CD4-positive, alpha-beta T cell (primary cell): ENCODE results near the gene CFAP45. TPM values are rescaled to one million over a fixed set of nuclear protein-coding genes. Genes with fewer than 3 reads are reported as not detected.

Experiments used
- ATAC-seq: fragments of 200-7000 bp; cut with Tn5 transposase; one replicate; pipeline ENCODE4 v1.10.0; 2022; ENCODE audit warnings: mild to moderate bottlenecking; ENCODE audit not compliant: poor library complexity
- CTCF ChIA-PET: fragments of 350-600 bp; sonication (Branson Sonifier 250); formaldehyde crosslinking; loops from one replicate; lab custom pipeline; 2021; ENCODE audit warnings: antibody characterized with exemption, inconsistent platforms; lab: Charles Lee
- POLR2A ChIA-PET: fragments of 350-600 bp; sonication (Branson Sonifier 250); formaldehyde crosslinking; loops from one replicate; lab custom pipeline; 2021; ENCODE audit warnings: antibody characterized with exemption, inconsistent platforms; lab: Charles Lee
- DNase-seq, 14 experiments: peaks; one replicate each; pipeline ENCODE4 v3.0.0-alpha.2; 2013 to 2020; ENCODE audit warnings: mixed read lengths in 2 of 14
- H3K27ac ChIP-seq, 2 donors: one replicate each; pipeline versions ENCODE4 v1.5.1 to v1.7.0; 2013; ENCODE audit warnings: low read length in 2 of 2, low read depth in 1 of 2, mild to moderate bottlenecking in 1 of 2
- H3K27me3 ChIP-seq, 2 experiments: 1 replicate in 1 of 2; 2 replicates in 1 of 2; pipeline versions ENCODE4 v1.6.1 to v1.7.0; 2013; ENCODE audit warnings: low read length in 2 of 2, control low read depth in 1 of 2, mild to moderate bottlenecking in 1 of 2, moderate library complexity in 1 of 2; ENCODE audit not compliant: insufficient read depth in 2 of 2, control insufficient read depth in 1 of 2
- H3K36me3 ChIP-seq: one replicate; pipeline ENCODE4 v1.6.1; 2013; ENCODE audit warnings: low read length, control low read depth; ENCODE audit not compliant: insufficient read depth
- H3K4me1 ChIP-seq: one replicate; pipeline ENCODE4 v1.6.1; 2013; ENCODE audit warnings: low read length, control low read depth; ENCODE audit not compliant: insufficient read depth
- H3K4me3 ChIP-seq: one replicate; pipeline ENCODE4 v1.5.1; 2013; ENCODE audit warnings: mild to moderate bottlenecking, low read length, moderate library complexity
- H3K9me3 ChIP-seq, 2 experiments: 1 replicate in 1 of 2; 2 replicates in 1 of 2; pipeline versions ENCODE4 v1.6.1 to v1.7.0; 2013; ENCODE audit warnings: low read length in 2 of 2, mild to moderate bottlenecking in 2 of 2, control low read depth in 1 of 2, moderate library complexity in 1 of 2; ENCODE audit not compliant: control insufficient read depth in 1 of 2, insufficient read depth in 1 of 2
- H3K27ac Mint-ChIP-seq: one replicate; pipeline ENCODE4 v1.8.0; 2020; ENCODE audit warnings: mixed read lengths
- H3K27me3 Mint-ChIP-seq: one replicate; pipeline ENCODE4 v1.8.0; 2021; ENCODE audit warnings: mixed read lengths
- H3K36me3 Mint-ChIP-seq: one replicate; pipeline ENCODE4 v1.8.0; 2021; ENCODE audit warnings: low read depth, mixed read lengths
- H3K4me1 Mint-ChIP-seq: one replicate; pipeline ENCODE4 v1.8.0; 2021; ENCODE audit warnings: low read depth, mixed read lengths
- H3K4me3 Mint-ChIP-seq: one replicate; pipeline ENCODE4 v1.8.0; 2020; ENCODE audit warnings: mild to moderate bottlenecking, mixed read lengths
- H3K9me3 Mint-ChIP-seq: one replicate; pipeline ENCODE4 v1.8.0; 2020; ENCODE audit warnings: mixed read lengths
- intact Hi-C, 2 experiments: fragments of 100-400 bp; cut with DNase I in 1 of 2; cut with micrococcal nuclease in 1 of 2; formaldehyde crosslinking; loops; one replicate each; pipeline versions ENCODE4 v1.15.1 to v1.9.0; 2023 to 2025; cut with DNase I, micrococcal nuclease
- total RNA-seq, 174 experiments: library from RNA in 2 of 174; stranded (reverse) in 2 of 174; gene quantifications; one replicate each; pipeline ENCODE4 v1.2.3 and lab custom pipeline; 2021 to 2026
- TF ChIP-seq, protein P1 (sequence below): fragments of 200-600 bp; IDR thresholded peaks from one replicate; pipeline ENCODE4 v1.8.0; 2022; ENCODE audit warnings: antibody characterized with exemption, mild to moderate bottlenecking

CFAP45 gene
- total RNA-seq, 2 experiments from 2014 or later: 8.4 to 9.0 TPM

GRCh38 chr1:159940006-159940620, 40.1 kb upstream of the CFAP45 start:
- H3K27ac Mint-ChIP-seq: no peak overlapping the region
- Histone ChIP-seq H3K27me3 (peaks cover 14 to 23% of the 10 kb centered on the region in 2 experiments), H3K4me1 (peaks cover 25% of the 10 kb centered on the region), H3K4me3 (no peak overlapping the region), H3K36me3 (no peaks in the 10 kb centered on the region), H3K27ac (no peak overlapping the region), H3K9me3 (no peaks in the 10 kb centered on the region)
- no peaks in the 10 kb centered on the region for H3K9me3 Mint-ChIP-seq
- ChIA-PET POLR2A (interaction anchor here (1.2 kb wide), 1 partner anchor 15 kb away, joined by 3 read pairs; the partner anchor contains the start of gene TAGLN2), CTCF (no interaction called here)
- TF ChIP-seq, protein P1, sequence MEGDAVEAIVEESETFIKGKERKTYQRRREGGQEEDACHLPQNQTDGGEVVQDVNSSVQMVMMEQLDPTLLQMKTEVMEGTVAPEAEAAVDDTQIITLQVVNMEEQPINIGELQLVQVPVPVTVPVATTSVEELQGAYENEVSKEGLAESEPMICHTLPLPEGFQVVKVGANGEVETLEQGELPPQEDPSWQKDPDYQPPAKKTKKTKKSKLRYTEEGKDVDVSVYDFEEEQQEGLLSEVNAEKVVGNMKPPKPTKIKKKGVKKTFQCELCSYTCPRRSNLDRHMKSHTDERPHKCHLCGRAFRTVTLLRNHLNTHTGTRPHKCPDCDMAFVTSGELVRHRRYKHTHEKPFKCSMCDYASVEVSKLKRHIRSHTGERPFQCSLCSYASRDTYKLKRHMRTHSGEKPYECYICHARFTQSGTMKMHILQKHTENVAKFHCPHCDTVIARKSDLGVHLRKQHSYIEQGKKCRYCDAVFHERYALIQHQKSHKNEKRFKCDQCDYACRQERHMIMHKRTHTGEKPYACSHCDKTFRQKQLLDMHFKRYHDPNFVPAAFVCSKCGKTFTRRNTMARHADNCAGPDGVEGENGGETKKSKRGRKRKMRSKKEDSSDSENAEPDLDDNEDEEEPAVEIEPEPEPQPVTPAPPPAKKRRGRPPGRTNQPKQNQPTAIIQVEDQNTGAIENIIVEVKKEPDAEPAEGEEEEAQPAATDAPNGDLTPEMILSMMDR: no peak
- no peaks in the 10 kb centered on the region for H3K36me3 Mint-ChIP-seq
- no peak overlapping the region for H3K4me3 Mint-ChIP-seq
- H3K27me3 Mint-ChIP-seq: peaks cover 43% of the 10 kb centered on the region
- peaks cover 12% of the 10 kb centered on the region for H3K4me1 Mint-ChIP-seq
- intact Hi-C loops: no loop called here
- ATAC-seq (no peak), DNase-seq (no peak)

DNA sequence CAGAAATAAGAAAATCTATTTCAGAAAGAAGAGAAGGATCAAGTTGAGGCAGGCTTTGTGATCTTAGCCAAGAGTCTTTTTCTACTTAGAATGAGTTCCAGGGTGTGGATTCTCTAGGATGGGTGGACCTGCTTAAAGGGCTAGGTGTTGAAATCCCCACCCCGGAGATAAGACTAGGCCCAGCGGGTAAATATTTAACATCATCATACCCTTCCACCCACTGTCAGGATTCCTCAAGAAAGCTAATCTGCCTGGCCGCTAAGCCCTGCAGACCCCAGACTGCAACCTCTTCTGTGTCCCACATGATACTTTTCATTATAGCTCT, 39.7 kb upstream of the CFAP45 start:
- intact Hi-C loops: loop anchor here in 1 of 2 experiments (5.0 to 10.0 kb wide), 4 partner anchors 85 to 1455 kb away; partner anchors contain the start of gene KCNJ9
- CTCF ChIA-PET: no interaction called here
- TF ChIP-seq, protein P1: no peak
- Histone ChIP-seq H3K27ac (no peak overlapping the region), H3K27me3 (peaks cover 9 to 18% of the 10 kb centered on the region in 2 experiments), H3K36me3 (no peaks in the 10 kb centered on the region), H3K4me1 (peaks cover 21% of the 10 kb centered on the region), H3K4me3 (no peak overlapping the region), H3K9me3 (no peaks in the 10 kb centered on the region)
- H3K9me3 Mint-ChIP-seq: no peaks in the 10 kb centered on the region
- ATAC-seq (no peak), DNase-seq (no peak)
- H3K36me3 Mint-ChIP-seq: no peaks in the 10 kb centered on the region
- POLR2A ChIA-PET: interaction anchor here (1.2 kb wide), 1 partner anchor 14 kb away, joined by 3 read pairs; the partner anchor contains the start of gene TAGLN2
- H3K4me3 Mint-ChIP-seq: no peak overlapping the region
- H3K27ac Mint-ChIP-seq: no peak overlapping the region
- H3K27me3 Mint-ChIP-seq: peaks cover 38% of the 10 kb centered on the region
- peaks cover 7% of the 10 kb centered on the region for H3K4me1 Mint-ChIP-seq

- peaks cover 36% of the 10 kb centered on the region for H3K27me3 Mint-ChIP-seq
- ChIA-PET CTCF (no interaction called here), POLR2A (interaction anchor here (1.2 kb wide), 1 partner anchor 14 kb away, joined by 3 read pairs; the partner anchor contains the start of gene TAGLN2)
- Histone ChIP-seq H3K4me1 (peaks cover 21% of the 10 kb centered on the region), H3K9me3 (no peaks in the 10 kb centered on the region), H3K27ac (no peak overlapping the region), H3K27me3 (peaks cover 4 to 12% of the 10 kb centered on the region in 2 experiments), H3K36me3 (no peaks in the 10 kb centered on the region), H3K4me3 (no peak overlapping the region)
- H3K4me1 Mint-ChIP-seq: peaks cover 6% of the 10 kb centered on the region
- no peaks in the 10 kb centered on the region for H3K36me3 Mint-ChIP-seq
- TF ChIP-seq, protein P1: no peak
- no peaks in the 10 kb centered on the region for H3K9me3 Mint-ChIP-seq
- ATAC-seq: no peak
- no peak overlapping the region for H3K27ac Mint-ChIP-seq
- DNase-seq: no peak
- no peak overlapping the region for H3K4me3 Mint-ChIP-seq
- intact Hi-C loops: loop anchor here in 1 of 2 experiments (5.0 to 10.0 kb wide), 4 partner anchors 84 to 1456 kb away; partner anchors contain the start of gene KCNJ9
Measured at GRCh38 chr1:159938905-159939677, 39.1 kb upstream of the CFAP45 start.
